ENCODE results near the gene ZNF821.
"Not testable (repeated sequence)": the region's sequence is repeated elsewhere in the genome, so short reads cannot be mapped to it uniquely, and the experiment has no call there.

Gene ZNF821, protein sequence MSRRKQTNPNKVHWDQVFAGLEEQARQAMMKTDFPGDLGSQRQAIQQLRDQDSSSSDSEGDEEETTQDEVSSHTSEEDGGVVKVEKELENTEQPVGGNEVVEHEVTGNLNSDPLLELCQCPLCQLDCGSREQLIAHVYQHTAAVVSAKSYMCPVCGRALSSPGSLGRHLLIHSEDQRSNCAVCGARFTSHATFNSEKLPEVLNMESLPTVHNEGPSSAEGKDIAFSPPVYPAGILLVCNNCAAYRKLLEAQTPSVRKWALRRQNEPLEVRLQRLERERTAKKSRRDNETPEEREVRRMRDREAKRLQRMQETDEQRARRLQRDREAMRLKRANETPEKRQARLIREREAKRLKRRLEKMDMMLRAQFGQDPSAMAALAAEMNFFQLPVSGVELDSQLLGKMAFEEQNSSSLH

DNA sequence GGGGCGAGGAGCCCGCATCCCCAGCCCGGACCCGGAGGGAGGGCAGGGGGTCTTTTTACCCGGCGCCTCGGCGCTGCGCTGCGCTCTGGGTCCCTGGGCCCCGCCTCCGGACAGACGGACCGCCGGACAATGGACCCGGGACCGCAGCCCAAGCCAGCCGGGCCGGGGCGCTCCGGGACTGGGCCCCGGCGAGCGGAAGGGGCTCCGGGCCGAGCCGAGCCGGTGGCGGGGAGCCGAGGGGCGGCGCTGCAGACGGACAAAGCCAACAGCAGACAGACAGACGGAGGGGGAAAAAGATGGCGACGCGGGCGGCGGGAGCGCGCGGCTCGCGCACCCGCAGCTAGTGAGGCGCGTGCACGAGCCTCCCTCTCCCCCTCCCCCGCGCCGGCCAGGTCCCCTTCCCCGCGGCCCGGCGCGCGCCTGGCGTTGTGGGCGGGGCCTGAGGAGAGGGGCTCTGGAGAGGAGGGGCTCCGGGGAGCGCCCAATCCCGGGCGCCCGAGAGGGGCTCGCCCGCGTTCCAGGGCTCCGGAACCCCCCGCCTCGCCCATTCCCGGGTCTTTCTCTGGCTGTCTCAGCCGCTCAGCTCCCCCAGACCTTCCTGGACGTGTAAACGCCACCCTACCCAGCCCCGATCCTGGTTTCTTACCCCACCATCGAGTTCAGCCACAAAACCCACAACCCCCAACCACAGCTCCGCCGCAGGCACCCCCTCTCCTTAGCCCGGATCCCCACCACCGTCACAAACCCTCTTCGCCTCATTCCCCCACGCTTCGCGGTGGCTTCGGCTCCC lies at the start of gene ZNF821:
Gene ZNF821, minus strand, starts transcription at position 334 of the 790 bp plus-strand sequence. CDS start 4,236 bp downstream, outside the sequence.
- peak; percentile 46 for DNase-seq (ENCODE audit: low spot score)

DNA sequence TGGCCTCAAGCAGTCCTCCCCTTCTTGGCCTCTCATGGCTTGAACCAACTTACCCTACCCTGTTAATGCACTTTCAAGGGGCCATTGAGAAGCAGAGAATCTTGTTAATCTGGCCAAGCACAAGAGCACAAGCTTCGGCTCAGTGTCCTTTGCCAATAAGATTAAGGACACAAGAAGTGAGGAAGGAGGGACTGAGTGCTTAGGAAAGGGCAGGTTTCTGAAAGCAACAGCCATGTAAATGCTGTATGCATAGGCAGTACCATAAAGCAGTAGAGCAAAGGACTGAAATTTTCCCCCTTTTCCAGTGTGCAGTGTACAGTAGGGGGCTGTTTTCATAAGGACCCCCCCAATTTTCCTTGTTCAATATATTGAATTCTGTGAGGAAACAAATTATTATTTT lies 49.0 kb upstream of the ZNF821 start:
- DNase-seq (ENCODE audit: low spot score) = no peak

DNA sequence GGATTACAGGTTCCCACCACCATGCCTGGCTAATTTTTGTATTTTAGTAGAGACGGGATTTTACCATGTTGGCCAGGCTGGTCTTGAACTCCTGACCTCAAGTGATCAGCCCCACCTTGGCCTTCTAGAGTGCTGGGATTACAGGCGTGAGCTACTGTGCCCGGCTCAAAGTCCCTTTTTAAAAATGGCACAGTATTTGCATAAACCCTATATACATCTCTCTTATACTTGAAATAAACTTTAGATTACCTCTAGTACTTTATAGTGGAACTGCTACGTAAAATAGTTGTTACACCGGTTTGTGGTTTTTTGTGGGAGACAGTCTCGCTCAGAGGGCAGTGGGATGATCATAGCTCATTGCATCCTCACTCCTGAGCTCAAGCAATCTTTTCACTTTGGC lies 47.6 kb upstream of the ZNF821 start:
- DNase-seq (ENCODE audit: low spot score) = no peak

DNA sequence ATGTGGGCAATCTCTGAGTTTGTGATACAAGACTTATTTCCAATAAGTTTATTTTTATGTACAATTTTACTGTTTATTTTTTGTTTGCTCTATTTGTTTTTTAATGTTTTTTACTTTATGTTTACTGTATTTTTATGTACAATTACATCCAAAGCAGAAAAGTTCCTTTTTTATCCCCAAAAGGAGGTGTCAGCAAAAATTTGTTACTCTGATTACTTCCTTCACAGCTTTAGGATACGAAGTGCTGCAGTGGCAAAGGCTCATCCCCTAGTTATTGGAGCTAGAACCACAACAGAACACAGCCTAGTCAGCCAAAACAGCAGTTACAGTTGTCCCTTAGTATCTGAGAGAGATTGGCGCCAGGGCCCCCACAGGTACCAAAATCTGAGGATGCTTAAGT lies 47.0 kb upstream of the ZNF821 start:
- no peak for DNase-seq (ENCODE audit: low spot score)

DNA sequence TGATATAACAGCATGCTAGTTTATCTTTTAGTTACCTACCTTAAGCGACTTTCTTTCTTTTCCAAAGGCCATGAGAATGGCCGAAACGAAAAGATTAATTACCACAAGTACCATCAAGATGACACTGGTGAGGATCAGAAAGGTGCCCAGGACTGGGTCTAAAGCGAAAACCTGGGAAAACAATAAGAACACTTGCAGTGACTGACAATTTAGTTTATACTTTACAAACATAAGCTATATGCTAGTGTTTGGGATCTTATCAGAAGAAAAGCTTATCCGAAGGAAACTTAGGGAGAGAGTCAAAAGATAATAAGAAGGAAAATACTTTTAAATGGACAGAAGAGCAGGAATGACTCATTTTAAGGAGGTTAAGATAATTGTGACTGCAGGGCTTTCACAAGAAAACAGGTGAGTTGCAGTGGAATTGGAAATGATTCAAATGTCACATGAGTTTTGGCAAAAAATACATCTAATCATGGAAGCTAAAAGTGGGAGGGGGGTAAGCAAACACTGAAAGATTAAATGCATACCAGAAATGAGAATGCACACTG lies 46.1 kb upstream of the ZNF821 start:
- no peak for DNase-seq (ENCODE audit: low spot score)

DNA sequence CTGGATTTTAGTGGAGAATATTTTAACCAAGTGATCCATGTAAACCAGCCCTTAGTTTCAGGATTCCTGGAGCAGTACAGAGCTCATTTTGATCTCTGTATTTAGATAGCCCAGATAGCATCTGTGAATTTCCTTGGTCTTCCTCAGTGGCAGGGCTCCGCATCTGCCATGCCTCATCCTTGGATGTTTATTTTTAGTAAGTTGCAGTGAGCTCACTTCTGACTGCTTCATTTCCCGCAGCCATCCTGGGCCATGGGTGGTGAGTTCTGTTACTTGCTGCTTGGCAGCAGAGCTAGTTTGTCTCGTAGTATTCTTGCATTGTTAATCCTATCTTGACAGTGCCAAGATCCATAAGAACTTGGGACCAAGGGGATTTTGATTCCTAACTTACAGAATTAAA lies 45.1 kb upstream of the ZNF821 start:
- no peak for DNase-seq (ENCODE audit: low spot score)

DNA sequence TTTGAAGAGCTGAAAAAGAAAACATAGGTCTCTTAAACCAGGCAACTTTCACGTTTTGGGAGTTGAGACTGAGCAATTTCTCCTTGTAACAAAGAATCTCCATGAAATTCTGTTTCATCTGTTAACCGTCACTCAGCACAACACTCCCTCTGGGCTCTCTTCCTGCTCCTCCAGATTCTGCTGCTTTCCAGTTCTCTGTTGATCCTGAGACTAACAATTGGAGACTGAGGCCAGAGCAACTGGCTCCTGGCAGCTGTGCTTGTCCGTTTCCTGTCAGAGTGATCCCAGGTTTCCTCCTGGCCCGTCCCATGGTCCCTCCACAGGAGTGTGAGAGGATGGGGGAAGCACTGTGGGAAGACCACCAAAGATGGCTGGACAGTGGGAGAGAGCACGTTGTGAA lies 43.8 kb upstream of the ZNF821 start:
- no peak for DNase-seq (ENCODE audit: low spot score)

DNA sequence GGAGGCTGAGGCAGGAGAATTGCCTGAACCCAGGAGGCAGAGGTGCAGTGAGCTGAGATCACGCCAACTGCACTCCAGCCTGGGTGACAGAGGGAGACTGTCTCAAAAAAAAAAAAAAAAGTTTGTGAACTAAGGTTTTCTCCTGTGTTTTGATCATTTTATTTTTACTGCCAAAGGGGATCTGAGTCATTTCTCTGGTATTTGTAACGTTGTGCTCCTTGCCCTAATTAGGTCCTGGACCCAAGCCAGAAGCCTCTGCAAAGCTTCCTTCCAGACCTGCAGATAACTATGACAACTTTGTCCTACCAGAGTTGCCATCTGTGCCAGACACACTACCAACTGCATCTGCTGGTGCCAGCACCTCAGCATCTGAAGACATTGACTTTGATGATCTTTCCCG lies 43.4 kb upstream of the ZNF821 start:
- DNase-seq (ENCODE audit: low spot score) = peak; percentile 53

DNA sequence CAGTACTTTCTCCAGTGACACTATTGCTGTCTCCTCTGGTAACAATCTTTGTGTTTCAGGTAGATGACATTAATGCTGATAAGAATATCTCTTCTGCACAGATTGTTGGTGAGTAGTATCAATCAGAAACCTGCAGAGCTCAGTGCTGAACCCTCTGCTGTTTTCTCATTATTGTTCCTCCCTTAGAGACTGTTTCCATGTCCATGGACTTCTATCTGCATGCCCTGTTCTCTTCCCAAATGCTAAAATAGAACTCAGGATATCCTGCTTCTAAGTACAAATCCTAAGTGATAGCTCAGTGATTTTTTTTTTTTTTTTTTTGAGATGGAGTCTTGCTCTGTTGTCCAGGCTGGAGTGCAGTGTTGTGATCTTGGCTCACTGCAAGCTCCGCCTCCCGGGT lies 40.7 kb upstream of the ZNF821 start:
- DNase-seq (ENCODE audit: low spot score) = no peak

DNA sequence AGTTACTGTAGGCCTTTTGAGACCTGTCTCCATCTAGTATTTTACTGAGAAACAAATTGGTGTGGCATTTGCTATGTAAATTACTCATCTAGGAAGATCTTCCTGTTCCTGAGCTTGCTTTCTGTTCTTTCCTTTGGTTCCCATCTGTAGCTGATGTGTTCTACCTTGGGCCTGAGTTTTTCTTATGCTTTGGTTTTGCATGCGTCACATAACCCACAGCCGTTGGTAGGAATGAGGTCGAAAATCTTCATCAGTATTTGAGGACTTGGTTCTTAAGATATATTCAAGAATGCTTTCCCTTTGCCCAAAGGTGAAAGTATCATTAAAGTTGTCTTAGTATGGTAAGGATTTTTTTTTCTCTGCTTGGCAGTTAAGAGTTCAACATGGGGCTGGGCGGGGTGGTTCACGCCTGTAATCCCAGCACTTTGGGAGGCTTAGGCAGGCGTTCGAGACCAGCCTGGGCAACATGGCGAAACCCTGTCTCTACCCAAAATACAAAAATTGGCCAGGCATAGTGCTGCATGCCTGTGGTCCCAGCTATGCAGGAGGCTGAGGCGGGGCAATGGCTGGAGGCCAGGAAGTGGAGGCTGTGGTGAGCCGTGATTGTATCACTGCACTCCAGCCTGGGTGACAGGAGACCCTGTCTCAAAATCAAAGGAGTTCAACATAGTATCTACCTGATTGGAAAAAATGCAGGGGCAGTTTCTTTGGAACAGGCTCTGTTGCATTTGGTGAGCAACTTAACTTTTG lies 40.1 kb upstream of the ZNF821 start:
- no peak for DNase-seq (ENCODE audit: low spot score)

DNA sequence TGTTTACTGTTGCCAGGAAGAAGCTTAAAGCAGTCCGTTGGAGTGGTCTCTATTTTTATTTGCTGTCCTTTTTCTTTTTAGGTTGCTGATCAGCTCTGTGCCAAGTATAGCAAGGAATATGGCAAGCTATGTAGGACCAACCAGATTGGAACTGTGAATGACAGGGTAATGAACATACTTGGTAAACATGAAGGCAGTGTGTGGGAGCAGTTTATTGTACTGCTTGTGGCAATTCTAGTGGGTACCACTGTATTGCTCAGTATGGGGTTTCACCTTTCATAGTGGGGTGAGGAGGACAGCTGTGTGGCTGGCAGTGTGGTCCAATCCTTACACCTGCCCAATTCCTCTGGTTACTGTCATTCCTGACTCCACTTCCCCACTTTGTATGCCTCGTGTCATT lies 36.7 kb upstream of the ZNF821 start:
- no peak for DNase-seq (ENCODE audit: low spot score)

DNA sequence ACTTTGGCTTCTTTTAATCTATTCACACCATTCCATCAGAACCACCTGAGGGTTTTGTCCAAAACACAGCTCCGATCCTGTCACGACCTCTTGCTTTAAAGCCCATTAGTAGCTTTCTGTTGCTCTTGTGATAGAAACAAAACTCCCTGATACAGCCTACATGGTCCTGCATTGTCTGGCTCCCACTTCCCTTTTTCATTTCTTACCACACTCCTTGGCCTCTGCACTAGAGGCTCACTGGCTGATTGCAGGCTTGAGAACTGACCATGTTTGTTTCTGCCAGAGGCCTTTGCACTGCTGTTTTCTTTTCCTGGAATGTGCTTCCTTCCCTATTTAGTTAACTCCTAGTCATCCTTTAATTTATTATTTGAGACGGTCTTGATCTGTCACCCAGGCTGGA lies 35.1 kb upstream of the ZNF821 start:
- DNase-seq (ENCODE audit: low spot score) = no peak

DNA sequence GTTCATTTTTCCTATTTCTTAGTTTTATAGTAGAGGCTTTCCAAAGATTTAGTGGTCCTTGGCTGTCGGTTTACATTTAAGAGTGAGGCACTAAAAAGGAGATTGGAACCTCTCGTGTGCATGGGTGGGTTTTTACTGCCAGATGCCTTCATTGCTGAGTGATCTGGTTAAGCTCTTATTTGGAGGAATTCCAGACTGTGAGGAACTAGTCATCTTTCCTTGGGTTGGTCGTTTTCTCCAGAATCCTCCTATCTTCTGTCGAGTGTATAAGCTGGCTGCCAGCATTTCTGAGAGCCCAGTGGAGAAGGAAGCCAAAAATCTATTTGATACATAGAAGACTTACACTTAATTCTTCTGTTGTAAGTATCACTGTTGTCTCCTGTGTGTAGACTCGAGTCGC lies 33.9 kb upstream of the ZNF821 start:
- DNase-seq (ENCODE audit: low spot score) = no peak

DNA sequence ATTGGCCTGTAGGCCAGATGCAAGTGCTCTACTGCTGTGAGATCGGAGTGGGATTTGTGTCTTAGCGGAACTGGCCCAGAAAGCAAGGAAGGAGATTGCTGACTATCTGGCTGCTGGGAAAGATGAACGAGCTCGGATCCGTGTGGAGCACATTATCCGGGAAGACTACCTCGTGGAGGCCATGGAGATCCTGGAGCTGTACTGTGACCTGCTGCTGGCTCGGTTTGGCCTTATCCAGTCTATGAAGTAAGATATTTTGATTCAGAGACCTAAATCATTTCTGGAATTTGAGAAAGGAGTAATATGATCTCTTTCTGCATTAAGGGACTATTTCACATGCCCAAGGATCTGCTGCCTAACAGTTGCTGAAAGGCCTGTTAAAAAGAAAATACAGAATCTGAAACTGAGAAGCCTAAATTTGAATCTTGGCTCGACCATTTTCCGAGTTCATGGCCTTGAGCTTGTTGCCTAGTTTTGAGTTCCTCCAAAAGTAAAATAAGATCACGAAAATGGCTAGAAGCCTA lies 32.5 kb upstream of the ZNF821 start:
- no peak for DNase-seq (ENCODE audit: low spot score)

DNA sequence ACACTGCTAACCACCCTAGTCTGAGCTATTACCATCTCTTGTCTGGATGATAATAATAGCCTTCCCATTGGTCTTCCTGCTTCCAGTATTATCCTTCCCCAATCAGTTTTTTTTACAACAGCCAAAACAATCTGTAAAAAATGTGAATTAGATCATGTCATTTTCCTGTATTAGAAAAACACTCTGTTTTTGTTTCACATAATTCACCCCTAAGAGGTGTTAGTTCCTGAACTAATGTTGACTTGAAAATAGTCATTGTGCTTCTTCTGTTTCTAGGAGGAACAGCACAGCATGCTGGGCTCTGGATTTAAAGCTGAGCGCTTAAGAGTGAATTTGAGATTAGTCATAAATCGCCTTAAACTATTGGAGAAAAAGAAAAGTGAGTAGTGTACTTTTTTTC lies 31.4 kb upstream of the ZNF821 start:
- DNase-seq (ENCODE audit: low spot score) = no peak

DNA sequence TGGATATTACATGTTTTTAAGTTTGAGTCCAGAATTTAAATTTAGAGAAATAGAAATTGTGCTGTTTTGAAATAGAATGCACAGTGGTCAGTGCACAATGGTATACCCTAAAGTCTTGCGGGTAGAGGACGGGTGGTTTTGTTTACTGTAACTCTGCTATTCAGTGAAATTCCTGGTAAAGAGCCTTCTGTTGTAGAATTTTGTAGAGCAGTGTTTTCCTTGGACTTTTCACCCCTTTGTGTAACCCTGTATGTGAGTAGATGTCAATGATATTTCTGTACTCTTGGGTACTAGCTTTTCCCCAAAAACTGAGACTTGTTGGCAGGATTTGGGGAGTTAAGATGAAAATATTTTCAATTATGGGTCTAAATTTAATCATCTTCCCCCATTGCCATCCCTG lies 30.8 kb upstream of the ZNF821 start:
- DNase-seq (ENCODE audit: low spot score) = no peak

DNA sequence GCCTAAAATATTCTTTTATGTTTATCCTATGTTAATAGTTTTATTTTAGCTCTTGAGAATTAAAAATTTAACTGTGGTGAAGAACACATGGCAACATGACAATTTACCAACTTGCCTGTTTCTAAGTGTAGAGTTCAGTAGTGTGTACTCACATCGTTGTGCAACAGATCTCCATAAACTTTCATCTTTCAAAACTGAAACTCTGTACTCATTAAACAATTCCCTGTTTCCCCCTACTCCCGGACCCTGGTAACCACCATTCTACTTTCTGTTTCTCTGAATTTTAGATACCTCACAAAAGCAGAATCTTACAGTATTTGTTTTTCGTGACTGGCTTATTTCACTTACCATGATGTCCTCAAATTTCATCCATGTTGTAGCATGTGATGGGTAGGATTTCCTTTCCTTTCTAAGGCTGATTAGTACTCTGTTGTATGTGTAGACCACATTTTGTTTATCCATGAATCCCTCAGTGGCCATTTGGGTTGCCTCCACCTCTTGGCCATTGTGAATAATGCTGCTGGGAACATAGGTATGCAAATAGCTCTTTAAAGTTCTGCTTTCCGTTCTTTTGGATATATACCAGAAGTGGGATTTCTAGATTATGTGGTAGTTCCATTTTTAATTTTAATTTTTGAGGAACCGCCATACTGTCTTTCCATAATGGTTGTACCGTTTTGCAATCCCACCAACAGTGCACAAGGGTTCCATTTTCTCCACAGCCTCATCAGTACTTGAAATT lies 28.7 kb upstream of the ZNF821 start:
- no peak for DNase-seq (ENCODE audit: low spot score)

DNA sequence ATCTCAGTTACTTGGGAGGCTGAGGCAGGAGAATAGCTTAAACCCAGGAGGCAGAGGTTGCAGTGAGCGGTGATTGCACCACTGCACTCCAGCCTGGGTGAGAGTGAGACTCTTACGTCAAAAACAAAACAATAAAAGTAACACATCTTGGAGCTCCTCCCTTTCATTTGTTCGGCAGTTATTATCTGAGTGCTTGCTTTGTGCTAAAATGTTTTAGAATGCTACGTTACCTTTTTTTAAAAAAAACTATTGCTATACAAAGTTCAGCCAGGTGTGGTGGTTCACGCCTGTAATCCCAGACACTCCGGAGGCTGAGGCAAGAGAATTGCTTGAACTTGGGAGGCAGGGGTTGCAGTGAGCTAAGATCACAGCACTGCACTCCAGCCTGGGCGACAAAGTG lies 27.1 kb upstream of the ZNF821 start:
- no peak for DNase-seq (ENCODE audit: low spot score)

DNA sequence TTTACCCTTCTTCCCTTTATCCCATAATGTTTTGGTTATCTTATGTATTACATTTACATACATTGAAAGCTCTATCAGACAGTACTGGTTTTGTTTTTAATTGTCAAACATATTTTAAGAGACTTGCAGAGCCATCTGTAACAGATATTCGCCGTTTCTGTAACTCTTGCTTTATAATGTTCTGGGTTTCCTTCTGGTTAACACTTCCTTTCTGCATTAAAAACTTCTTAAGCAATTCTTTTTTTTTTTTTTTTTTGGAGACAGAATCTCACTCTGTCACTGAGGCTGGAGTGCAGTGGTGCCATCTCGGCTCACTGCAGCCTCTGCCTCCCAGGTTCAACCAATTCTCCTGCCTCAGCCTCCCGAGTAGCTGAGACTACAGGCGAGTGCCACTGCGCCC lies 21.8 kb upstream of the ZNF821 start:
- DNase-seq (ENCODE audit: low spot score) = not testable (repeated sequence)

DNA sequence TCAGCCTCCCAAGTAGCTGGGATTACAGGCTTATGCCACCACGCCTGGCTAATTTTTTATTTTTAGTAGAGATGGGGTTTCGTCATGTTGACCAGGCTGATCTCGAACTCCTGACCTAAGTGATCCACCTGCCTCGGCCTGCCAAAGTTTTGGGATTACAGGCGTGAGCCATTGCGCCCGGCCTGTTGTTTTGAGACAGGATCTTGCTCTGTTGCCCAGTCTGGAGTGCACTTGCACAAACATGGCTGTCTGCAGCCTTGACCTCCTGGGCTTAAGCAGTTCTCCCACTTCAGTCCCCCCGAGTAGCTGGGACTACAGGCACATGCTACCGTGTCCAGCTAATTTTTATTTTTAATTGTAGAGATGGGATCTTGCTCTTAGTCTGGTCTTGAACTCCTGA lies 20.3 kb upstream of the ZNF821 start:
- DNase-seq (ENCODE audit: low spot score) = no peak

DNA sequence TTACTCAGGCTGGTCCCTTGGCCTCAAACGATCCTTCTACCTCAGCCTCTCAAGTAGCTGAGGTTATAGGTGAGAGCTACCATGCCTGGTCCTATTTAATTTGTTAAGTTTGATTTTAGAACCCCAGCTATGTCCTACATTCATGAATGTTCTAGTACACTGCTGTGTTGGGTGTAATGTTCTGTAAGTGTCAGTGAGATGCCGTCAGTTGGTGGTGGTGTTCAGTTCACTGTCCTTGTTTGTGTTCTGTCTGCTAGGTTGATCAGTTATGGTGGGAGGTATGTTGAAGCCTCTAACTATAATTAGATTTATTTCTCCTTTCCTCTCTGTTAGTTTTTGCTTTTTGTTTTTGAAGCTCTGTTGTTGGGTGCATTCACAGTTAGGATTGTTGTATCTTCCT lies 19.6 kb upstream of the ZNF821 start:
- DNase-seq (ENCODE audit: low spot score) = no peak

All from hematopoietic multipotent progenitor cell treated with erythropoietin and hydrocortisone succinate and interleukin-3 and kit ligand, for 17 days (in vitro differentiated cells).